HL-60 (cell line): Measurements from ENCODE around the gene RHBDL1.

Source experiments
- DNase-seq, 2 experiments: peaks; one replicate each; pipeline ENCODE4 v3.0.0-alpha.2; 2010 to 2020; ENCODE audit warnings: low read depth in 1 of 2, low spot score in 1 of 2
- H3K27ac ChIP-seq: fragments of 250-450 bp; sonication (Bioruptor Pico); replicated peaks from 2 replicates; pipeline ENCODE4 v1.5.1; 2020; ENCODE audit warnings: mild to moderate bottlenecking, moderate library complexity
- H3K27me3 ChIP-seq: fragments of 250-450 bp; sonication (Bioruptor Pico); 2 replicates; pipeline ENCODE4 v1.5.1; 2021; ENCODE audit warnings: mild to moderate bottlenecking, moderate library complexity; ENCODE audit not compliant: insufficient read depth, poor library complexity, severe bottlenecking
- H3K4me3 ChIP-seq: replicated peaks from 2 replicates; pipeline ENCODE4 v1.5.1; 2011; ENCODE audit warnings: mild to moderate bottlenecking, control low read depth, low read length; ENCODE audit not compliant: insufficient read depth
- GABPA ChIP-seq: IDR thresholded peaks from 2 replicates; pipeline ENCODE4 v1.6.1; 2012; ENCODE audit warnings: low read depth
- POLR2AphosphoS5 ChIP-seq: IDR thresholded peaks from 2 replicates; pipeline ENCODE4 v1.6.1; 2012; ENCODE audit warnings: low read depth
- SPI1 ChIP-seq: IDR thresholded peaks from 2 replicates; pipeline ENCODE4 v1.6.1; 2012; ENCODE audit warnings: low read depth, mild to moderate bottlenecking, borderline replicate concordance
- TF ChIP-seq, protein P1 (sequence below): IDR thresholded peaks from one replicate; pipeline ENCODE4 v1.5.1; 2011; ENCODE audit warnings: low read length, control low read depth, inconsistent platforms; ENCODE audit not compliant: insufficient read depth
- TF ChIP-seq, protein P2 (sequence below): IDR thresholded peaks from 2 replicates; pipeline ENCODE4 v1.6.1; 2012; ENCODE audit warnings: low read depth; ENCODE audit not compliant: insufficient replicate concordance

The RHBDL1 gene

DNA sequence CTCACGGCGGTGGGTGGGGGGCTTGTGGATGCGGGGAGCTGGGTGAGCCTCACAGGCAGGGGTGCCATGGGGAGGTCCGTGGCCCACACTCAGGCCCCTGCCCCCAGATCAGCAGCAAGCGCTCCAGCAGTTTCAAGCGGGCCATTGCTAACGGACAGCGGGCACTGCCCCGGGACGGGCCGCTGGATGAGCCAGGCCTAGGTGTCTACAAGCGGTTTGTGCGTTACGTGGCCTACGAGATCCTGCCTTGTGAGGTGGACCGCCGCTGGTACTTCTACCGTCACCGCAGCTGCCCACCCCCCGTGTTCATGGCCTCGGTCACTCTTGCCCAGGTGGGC, 1.1 kb downstream of the RHBDL1 start:
- Histone ChIP-seq H3K27ac (no peak overlapping the region), H3K27me3 (no peaks in the 10 kb centered on the region), H3K4me3 (no peak overlapping the region)
- TF ChIP-seq, protein P1, sequence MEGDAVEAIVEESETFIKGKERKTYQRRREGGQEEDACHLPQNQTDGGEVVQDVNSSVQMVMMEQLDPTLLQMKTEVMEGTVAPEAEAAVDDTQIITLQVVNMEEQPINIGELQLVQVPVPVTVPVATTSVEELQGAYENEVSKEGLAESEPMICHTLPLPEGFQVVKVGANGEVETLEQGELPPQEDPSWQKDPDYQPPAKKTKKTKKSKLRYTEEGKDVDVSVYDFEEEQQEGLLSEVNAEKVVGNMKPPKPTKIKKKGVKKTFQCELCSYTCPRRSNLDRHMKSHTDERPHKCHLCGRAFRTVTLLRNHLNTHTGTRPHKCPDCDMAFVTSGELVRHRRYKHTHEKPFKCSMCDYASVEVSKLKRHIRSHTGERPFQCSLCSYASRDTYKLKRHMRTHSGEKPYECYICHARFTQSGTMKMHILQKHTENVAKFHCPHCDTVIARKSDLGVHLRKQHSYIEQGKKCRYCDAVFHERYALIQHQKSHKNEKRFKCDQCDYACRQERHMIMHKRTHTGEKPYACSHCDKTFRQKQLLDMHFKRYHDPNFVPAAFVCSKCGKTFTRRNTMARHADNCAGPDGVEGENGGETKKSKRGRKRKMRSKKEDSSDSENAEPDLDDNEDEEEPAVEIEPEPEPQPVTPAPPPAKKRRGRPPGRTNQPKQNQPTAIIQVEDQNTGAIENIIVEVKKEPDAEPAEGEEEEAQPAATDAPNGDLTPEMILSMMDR, result no peak
- no peak for TF ChIP-seq POLR2AphosphoS5
- TF ChIP-seq, protein P2, sequence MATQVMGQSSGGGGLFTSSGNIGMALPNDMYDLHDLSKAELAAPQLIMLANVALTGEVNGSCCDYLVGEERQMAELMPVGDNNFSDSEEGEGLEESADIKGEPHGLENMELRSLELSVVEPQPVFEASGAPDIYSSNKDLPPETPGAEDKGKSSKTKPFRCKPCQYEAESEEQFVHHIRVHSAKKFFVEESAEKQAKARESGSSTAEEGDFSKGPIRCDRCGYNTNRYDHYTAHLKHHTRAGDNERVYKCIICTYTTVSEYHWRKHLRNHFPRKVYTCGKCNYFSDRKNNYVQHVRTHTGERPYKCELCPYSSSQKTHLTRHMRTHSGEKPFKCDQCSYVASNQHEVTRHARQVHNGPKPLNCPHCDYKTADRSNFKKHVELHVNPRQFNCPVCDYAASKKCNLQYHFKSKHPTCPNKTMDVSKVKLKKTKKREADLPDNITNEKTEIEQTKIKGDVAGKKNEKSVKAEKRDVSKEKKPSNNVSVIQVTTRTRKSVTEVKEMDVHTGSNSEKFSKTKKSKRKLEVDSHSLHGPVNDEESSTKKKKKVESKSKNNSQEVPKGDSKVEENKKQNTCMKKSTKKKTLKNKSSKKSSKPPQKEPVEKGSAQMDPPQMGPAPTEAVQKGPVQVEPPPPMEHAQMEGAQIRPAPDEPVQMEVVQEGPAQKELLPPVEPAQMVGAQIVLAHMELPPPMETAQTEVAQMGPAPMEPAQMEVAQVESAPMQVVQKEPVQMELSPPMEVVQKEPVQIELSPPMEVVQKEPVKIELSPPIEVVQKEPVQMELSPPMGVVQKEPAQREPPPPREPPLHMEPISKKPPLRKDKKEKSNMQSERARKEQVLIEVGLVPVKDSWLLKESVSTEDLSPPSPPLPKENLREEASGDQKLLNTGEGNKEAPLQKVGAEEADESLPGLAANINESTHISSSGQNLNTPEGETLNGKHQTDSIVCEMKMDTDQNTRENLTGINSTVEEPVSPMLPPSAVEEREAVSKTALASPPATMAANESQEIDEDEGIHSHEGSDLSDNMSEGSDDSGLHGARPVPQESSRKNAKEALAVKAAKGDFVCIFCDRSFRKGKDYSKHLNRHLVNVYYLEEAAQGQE, result no peak
- TF ChIP-seq GABPA, result no peak
- no peak for TF ChIP-seq SPI1
- no peak for DNase-seq

DNA sequence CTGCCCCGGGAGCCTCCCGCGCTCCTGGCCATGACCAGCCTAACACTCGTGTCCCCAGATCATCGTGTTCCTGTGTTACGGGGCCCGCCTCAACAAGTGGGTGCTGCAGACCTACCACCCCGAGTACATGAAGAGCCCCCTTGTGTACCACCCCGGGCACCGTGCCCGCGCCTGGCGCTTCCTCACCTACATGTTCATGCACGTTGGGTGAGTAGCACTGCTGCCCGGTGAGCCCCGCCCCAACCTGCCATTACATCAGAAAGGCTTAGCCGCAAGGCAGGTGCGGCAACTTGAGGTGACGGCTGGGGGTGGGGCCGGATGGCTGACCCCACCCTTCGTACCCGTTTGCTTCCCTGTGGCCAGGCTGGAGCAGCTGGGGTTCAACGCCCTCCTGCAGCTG, 1.4 kb downstream of the RHBDL1 start:
- no peaks in the 10 kb centered on the region for H3K27me3 ChIP-seq
- DNase-seq, result no peak
- H3K4me3 ChIP-seq, result no peak overlapping the region
- H3K27ac ChIP-seq, result no peak overlapping the region
- TF ChIP-seq GABPA, result no peak
- TF ChIP-seq POLR2AphosphoS5, result no peak
- TF ChIP-seq, protein P1, result no peak
- no peak for TF ChIP-seq SPI1
- TF ChIP-seq, protein P2, result no peak

DNA sequence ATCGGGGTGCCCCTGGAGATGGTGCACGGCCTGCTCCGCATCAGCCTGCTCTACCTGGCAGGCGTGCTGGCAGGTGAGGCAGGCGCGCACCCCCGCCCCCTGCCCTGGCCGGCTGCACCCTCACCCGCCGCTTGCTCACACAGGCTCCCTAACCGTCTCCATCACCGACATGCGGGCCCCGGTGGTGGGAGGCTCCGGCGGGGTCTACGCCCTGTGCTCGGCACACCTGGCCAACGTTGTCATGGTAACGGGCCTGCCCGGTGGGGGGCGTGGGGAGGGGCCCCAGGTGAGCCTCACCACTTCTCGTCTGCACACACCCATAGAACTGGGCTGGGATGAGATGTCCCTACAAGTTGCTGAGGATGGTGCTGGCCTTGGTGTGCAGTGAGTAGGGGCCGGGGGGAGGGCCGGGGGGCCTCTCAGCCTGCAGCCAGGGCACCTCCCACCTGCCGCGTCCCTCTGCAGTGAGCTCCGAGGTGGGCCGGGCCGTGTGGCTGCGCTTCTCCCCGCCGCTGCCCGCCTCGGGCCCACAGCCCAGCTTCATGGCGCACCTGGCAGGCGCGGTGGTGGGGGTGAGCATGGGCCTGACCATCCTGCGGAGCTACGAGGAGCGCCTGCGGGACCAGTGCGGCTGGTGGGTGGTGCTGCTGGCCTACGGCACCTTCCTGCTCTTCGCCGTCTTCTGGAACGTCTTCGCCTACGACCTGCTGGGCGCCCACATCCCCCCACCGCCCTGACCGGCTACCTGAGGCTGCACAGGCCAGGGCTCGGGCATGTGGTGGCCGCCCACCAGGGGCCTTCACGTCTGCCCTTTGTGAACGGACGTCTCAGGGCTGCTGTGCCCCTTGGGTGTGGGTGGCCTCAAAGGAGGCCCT, 2.1 kb downstream of the RHBDL1 start:
- no peak for DNase-seq
- Histone ChIP-seq H3K27ac (no peak overlapping the region), H3K4me3 (no peak overlapping the region), H3K27me3 (no peaks in the 10 kb centered on the region)
- TF ChIP-seq GABPA, result no peak
- TF ChIP-seq, protein P1, result no peak
- TF ChIP-seq, protein P2, result no peak
- no peak for TF ChIP-seq SPI1
- TF ChIP-seq POLR2AphosphoS5, result no peak
